ENCODE results near the gene AP3B1.

Gene AP3B1

DNA sequence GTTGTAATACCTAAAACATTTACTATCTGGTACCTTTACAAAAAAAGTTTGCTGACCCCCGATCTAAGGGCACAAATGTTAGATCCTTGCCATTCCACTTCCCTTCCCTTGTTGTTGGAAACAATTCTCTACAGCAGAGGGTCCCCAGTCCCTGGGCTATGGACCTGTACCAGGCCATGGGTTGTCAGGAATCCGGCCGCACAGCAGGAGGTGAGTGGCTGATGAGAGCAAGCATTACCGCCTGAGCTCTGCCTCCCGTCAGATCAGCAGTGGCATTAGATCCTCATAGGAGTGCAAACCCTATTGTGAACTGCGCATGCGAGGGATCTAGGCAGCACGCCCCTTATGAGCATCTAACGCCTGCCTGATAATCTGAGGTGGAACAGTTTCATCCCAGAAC lies 248.5 kb downstream of the AP3B1 start:
- Histone ChIP-seq H3K36me3 (ENCODE audit: control insufficient read depth, insufficient read depth, low read length) (no peaks in the 10 kb centered on the region), H3K9ac (no peak overlapping the region), H3K9me3 (ENCODE audit: control insufficient read depth, low read length) (no peaks in the 10 kb centered on the region), H3K4me2 (ENCODE audit: low read length) (no peak overlapping the region), H3K4me1 (no peaks in the 10 kb centered on the region), H3K27me3 (ENCODE audit: control insufficient read depth, insufficient read depth, low read length) (no peaks in the 10 kb centered on the region), H3K27ac (no peak overlapping the region), H2AFZ (no peak overlapping the region), H3K4me3 (ENCODE audit: low read depth, low read length) (no peak overlapping the region), H3K79me2 (no peaks in the 10 kb centered on the region)
- TF ChIP-seq, protein P1, sequence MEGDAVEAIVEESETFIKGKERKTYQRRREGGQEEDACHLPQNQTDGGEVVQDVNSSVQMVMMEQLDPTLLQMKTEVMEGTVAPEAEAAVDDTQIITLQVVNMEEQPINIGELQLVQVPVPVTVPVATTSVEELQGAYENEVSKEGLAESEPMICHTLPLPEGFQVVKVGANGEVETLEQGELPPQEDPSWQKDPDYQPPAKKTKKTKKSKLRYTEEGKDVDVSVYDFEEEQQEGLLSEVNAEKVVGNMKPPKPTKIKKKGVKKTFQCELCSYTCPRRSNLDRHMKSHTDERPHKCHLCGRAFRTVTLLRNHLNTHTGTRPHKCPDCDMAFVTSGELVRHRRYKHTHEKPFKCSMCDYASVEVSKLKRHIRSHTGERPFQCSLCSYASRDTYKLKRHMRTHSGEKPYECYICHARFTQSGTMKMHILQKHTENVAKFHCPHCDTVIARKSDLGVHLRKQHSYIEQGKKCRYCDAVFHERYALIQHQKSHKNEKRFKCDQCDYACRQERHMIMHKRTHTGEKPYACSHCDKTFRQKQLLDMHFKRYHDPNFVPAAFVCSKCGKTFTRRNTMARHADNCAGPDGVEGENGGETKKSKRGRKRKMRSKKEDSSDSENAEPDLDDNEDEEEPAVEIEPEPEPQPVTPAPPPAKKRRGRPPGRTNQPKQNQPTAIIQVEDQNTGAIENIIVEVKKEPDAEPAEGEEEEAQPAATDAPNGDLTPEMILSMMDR (IDR thresholded peaks at IDR 0.05): no peak

DNA sequence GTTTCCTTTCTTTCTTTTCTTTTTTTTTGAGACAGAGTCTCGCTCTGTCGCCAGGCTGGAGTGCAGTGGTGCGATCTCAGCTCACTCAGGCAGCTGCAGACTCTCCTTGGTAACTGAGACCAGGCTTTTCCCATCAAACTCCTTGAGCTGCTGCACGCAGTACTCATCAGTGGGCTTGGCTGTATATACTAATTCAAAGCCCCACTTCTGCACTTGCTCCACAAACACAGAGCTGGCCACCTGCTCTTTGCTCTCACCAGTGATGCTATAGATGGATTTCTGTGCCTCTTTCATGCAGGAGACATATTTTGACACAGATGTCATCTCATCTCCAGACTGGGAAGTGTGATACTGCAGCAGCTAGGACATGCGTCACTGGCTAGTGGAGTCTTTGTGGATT lies 252.7 kb downstream of the AP3B1 start:
- Histone ChIP-seq H3K9me3 (ENCODE audit: control insufficient read depth, low read length) (no peaks in the 10 kb centered on the region), H3K4me2 (ENCODE audit: low read length) (no peak overlapping the region), H3K4me3 (ENCODE audit: low read depth, low read length) (no peak overlapping the region), H3K27ac (no peak overlapping the region), H2AFZ (no peak overlapping the region), H3K27me3 (ENCODE audit: control insufficient read depth, insufficient read depth, low read length) (no peaks in the 10 kb centered on the region), H3K9ac (no peak overlapping the region), H3K4me1 (no peaks in the 10 kb centered on the region), H3K79me2 (no peaks in the 10 kb centered on the region), H3K36me3 (ENCODE audit: control insufficient read depth, insufficient read depth, low read length) (no peaks in the 10 kb centered on the region)
- TF ChIP-seq, protein P1 (IDR thresholded peaks at IDR 0.05): no peak

DNA sequence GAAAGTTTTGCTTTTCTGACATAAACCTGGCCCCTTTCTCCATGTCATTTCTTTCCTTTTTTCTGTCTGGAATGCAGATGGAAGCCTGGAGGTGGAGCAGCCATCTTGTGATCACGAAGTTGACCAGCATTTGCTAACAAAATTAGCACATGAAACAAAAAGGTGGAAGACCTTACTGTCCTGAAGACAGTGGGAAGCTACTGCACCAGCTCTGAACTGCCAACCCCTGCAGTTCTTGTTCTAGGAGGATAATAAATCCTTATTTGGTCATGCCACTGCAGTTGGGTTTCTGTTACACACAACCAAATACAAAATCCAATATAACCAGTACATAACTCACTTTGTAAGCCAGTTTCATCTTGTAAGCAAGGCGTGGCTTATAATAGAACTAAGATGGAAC lies 269.0 kb downstream of the AP3B1 start:
- H3K9ac ChIP-seq: no peak overlapping the region
- no peaks in the 10 kb centered on the region for H3K4me1 ChIP-seq
- H3K9me3 ChIP-seq (ENCODE audit: control insufficient read depth, low read length): no peaks in the 10 kb centered on the region
- no peaks in the 10 kb centered on the region for H3K36me3 ChIP-seq (ENCODE audit: control insufficient read depth, insufficient read depth, low read length)
- TF ChIP-seq, protein P1 (IDR thresholded peaks at IDR 0.05): no peak
- H3K79me2 ChIP-seq: no peaks in the 10 kb centered on the region
- no peak overlapping the region for H2AFZ ChIP-seq
- H3K27ac ChIP-seq: no peak overlapping the region
- no peak overlapping the region for H3K4me3 ChIP-seq (ENCODE audit: low read depth, low read length)
- no peak overlapping the region for H3K4me2 ChIP-seq (ENCODE audit: low read length)
- no peaks in the 10 kb centered on the region for H3K27me3 ChIP-seq (ENCODE audit: control insufficient read depth, insufficient read depth, low read length)

DNA sequence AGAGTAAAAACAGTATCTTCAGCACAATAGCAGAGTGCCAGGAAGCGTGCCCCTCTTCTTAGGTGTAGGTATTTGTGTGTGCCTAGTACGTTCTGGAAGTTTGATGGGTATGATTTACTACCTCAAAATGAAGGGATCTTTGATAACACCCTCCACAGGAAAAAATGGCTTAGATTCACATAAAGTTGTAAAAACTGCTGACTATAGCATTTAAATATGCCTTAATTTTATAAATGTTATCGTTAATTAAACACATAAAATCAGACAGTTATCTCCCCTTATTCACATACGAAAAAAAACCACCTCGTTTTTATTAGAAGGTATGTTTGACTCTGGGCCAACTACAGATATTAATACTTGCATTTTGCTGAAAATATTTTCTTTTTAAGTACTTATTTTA lies 274.8 kb downstream of the AP3B1 start:
- H3K9me3 ChIP-seq (ENCODE audit: control insufficient read depth, low read length): no peaks in the 10 kb centered on the region
- H3K27me3 ChIP-seq (ENCODE audit: control insufficient read depth, insufficient read depth, low read length): no peaks in the 10 kb centered on the region
- H3K4me3 ChIP-seq (ENCODE audit: low read depth, low read length): no peak overlapping the region
- no peaks in the 10 kb centered on the region for H3K36me3 ChIP-seq (ENCODE audit: control insufficient read depth, insufficient read depth, low read length)
- TF ChIP-seq, protein P1 (IDR thresholded peaks at IDR 0.05): no peak
- no peak overlapping the region for H3K27ac ChIP-seq
- H2AFZ ChIP-seq: no peak overlapping the region
- H3K4me2 ChIP-seq (ENCODE audit: low read length): no peak overlapping the region
- H3K79me2 ChIP-seq: no peaks in the 10 kb centered on the region
- no peaks in the 10 kb centered on the region for H3K4me1 ChIP-seq
- no peak overlapping the region for H3K9ac ChIP-seq

DNA sequence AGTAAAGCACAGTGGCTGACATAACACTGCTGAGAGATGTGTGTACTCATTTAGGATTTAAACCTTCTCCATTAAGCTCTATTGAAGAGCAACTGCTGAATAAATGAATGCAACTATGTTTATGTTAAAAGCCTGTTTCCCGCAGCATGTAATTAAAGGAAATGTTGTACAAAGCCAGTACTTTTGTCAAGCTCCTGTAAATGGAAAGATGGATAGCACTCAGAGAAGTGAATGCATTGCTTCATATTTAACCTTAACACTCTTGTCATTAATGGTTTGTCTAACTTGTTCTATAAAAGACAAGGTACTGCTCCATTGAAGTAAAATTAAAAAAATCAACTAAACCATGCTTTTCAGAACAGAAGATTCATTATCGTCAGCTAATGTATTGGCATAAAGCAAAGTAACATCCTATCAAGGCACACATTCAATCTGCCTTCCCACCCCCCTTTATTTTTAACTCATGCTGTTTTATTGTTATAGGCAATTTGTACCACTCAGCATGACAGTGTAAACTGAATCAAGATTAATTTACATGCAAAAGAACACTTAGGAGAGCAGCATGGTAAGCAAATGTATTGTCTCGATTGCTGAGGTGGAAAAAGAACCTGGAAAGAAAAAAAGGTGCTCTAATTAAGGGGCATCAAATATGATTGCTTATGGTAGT lies 277.5 kb downstream of the AP3B1 start:
- Histone ChIP-seq H3K36me3 (ENCODE audit: control insufficient read depth, insufficient read depth, low read length) (no peaks in the 10 kb centered on the region), H3K4me3 (ENCODE audit: low read depth, low read length) (no peak overlapping the region), H3K79me2 (no peaks in the 10 kb centered on the region), H3K4me2 (ENCODE audit: low read length) (no peak overlapping the region), H2AFZ (no peak overlapping the region), H3K27me3 (ENCODE audit: control insufficient read depth, insufficient read depth, low read length) (no peaks in the 10 kb centered on the region), H3K4me1 (no peaks in the 10 kb centered on the region), H3K9me3 (ENCODE audit: control insufficient read depth, low read length) (no peaks in the 10 kb centered on the region), H3K27ac (no peak overlapping the region), H3K9ac (no peak overlapping the region)
- TF ChIP-seq, protein P1 (IDR thresholded peaks at IDR 0.05): no peak

Data from parathyroid adenoma (tissue), 2 donors.